Measurements from ENCODE around the gene CROCC.

Gene CROCC

DNA sequence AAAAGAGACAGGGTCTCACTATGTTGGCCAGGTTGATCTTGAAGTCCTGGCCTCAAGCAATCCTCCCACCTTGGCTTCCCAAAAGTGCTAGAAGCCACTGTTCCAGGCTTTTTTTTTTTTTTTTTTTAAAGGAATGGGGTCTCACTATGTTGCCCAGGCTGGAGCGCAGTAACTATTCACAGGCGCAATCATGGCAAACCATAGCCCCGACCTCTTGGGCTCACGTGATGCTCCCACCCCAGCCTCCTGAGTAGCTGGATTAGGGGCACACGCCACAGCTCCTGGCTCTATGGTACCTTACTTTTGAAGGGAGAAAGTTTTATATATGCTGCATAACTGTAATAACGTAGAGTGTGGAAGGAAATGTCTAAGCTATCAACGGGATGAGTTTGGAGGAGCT is 95.7 kb downstream of the CROCC start:
- no peak for DNase-seq

DNA sequence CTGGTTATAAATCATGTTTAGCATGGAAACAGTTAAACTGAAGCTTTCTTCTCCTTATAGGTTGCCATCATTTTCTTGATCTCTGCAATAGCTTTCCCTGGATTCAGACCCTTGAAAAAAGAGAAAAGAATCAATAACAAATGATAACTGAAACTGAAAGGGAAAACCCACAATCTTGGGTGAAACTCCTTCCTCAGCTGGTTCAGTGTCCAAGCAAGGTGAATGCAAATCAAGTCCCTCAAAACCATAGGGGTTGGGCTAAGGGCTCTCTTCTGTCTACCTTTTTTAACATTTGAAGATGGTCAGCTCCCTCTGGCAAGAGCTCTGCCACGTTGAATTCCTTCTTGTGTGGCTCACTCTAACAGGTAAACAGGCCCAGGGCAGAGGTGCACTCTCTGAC is 97.1 kb downstream of the CROCC start:
- no peak for DNase-seq

DNA sequence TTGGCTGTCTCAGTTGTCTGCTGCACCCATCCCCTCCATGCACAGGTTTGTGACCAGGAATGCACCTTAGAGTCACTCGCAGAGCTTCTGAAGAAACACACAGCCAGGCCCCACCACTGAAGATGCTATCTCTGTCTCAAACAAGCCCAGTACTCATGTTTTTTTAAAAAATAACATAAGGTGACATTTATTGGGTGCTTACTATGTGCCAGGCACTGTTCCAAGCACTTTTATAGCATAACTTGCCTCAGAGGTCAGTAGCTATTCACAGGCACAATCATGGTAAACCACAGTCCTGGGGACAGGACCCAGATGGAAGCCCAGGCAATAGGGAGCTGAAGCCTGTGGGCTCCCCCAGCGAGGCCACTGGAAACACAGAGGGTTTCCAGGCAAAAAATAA is 98.8 kb downstream of the CROCC start:
- no peak for DNase-seq

DNA sequence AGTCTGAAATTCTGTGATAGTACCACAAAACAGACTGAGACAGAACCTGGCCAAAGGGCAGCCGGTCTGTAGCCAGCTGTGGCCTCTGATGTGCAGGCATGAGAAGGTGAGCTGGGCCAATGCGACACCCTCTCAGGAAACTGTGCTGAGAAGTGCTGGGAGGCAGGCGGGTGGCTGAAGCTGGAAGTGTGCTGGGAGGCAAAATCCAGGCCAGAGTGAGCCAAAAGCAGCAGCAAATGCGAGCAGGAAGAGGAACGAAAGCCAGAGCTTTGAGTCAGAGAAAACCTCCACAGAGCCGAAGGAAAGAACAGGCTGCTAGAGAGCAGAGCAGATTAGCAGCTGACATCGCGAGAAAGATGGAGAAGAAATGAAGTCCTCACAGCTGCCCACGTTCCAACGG is 100.2 kb downstream of the CROCC start:
- DNase-seq: no peak

Measured in activated CD4-positive, alpha-beta T cell treated with anti-CD3 and anti-CD28 coated beads for 48 hours (primary cell).